ENCODE measurements around the gene EIF4G3. TPM values are rescaled to one million over a fixed set of nuclear protein-coding genes. Genes with fewer than 3 reads are reported as not detected.

EIF4G3 gene
- total and polyA plus RNA-seq, 2 donors (not counting 3 experiments of a cell fraction or from before 2014, with no cell fraction given), result 40.7 to 78.5 TPM

GRCh38 chr1:20763417-20763816 lies 413.3 kb downstream of the EIF4G3 start:
- Histone ChIP-seq H3K9me1 (replicated peaks; ENCODE audit: control insufficient read depth, extremely low read depth, insufficient read depth, low read length) (no peaks in the 10 kb centered on the region), H3K4me3 (replicated peaks in 1 of 3; ENCODE audit: insufficient read depth in 1 of 3, low read depth in 1 of 3, low read length in 3 of 3) (no peak overlapping the region), H3K4me2 (ENCODE audit: insufficient read depth, low read length) (no peak overlapping the region), H3K4me1 (ENCODE audit: control insufficient read depth, extremely low read depth, insufficient read depth, low read length) (no peaks in the 10 kb centered on the region), H4K20me1 (replicated peaks; ENCODE audit: control insufficient read depth, extremely low read depth, insufficient read depth, low read length) (no peaks in the 10 kb centered on the region), H3K27me3 (ENCODE audit: control insufficient read depth in 2 of 2, insufficient read depth in 2 of 2, low read length in 2 of 2) (no peaks in the 10 kb centered on the region), H3K27ac (ENCODE audit: insufficient read depth, low read depth, low read length) (no peak overlapping the region), H3K9me3 (replicated peaks; ENCODE audit: control insufficient read depth, insufficient read depth, low read length) (no peaks in the 10 kb centered on the region), H2AFZ (ENCODE audit: low read depth, low read length) (no peak overlapping the region), H3K79me2 (ENCODE audit: control insufficient read depth, insufficient read depth, low read length) (peaks cover 2% of the 10 kb centered on the region), H3K9ac (replicated peaks; ENCODE audit: extremely low read depth, insufficient read depth, low read length) (no peak overlapping the region), H3K36me3 (ENCODE audit: control insufficient read depth in 2 of 2, extremely low read depth in 1 of 2, insufficient read depth in 2 of 2, low read length in 2 of 2) (peaks cover 27 to 40% of the 10 kb centered on the region in 2 experiments)
- BruUV-seq (replicated peaks), result no TSS peak
- intact Hi-C loops (cut with micrococcal nuclease), result no loop called here
- dilution Hi-C loops (cut with MboI; ENCODE audit: extremely low pct_ligation_motif_present, low sequenced_read_pairs), result no loop called here
- ChIA-PET POLR2A (no interaction called here), CTCF (no interaction called here)
- FAIRE-seq (no peak), DNase-seq (ENCODE audit: low read depth, low spot score) (no peak)
- TF ChIP-seq MYC (IDR thresholded peaks at IDR 0.05; ENCODE audit: low read depth, low read length) (no peak), FOS (IDR thresholded peaks at IDR 0.05; ENCODE audit: borderline replicate concordance, insufficient read depth, low read length) (no peak), CTCF (IDR thresholded peaks at IDR 0.05; ENCODE audit: extremely low read depth in 1 of 2, insufficient read depth in 1 of 2, low read depth in 1 of 2, low read length in 2 of 2) (no peak), POLR2A (IDR thresholded peaks at IDR 0.05; ENCODE audit: low read depth, low read length) (no peak), EZH2 (IDR thresholded peaks at IDR 0.05; ENCODE audit: borderline replicate concordance, low read depth, low read length, severe bottlenecking) (no peak), JUN (IDR thresholded peaks at IDR 0.05; ENCODE audit: borderline replicate concordance, insufficient read depth, insufficient read length, low read depth) (no peak), POLR2AphosphoS5 (IDR thresholded peaks at IDR 0.05; ENCODE audit: insufficient read depth, low read depth, low read length) (no peak), GATA2 (IDR thresholded peaks at IDR 0.05; ENCODE audit: insufficient read depth, insufficient read length, low read depth, low read length) (no peak)
- TF ChIP-seq, protein P1, sequence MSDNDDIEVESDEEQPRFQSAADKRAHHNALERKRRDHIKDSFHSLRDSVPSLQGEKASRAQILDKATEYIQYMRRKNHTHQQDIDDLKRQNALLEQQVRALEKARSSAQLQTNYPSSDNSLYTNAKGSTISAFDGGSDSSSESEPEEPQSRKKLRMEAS (IDR thresholded peaks at IDR 0.05; ENCODE audit: insufficient read depth, insufficient read length), result no peak

All from endothelial cell of umbilical vein (primary cell).